ENCODE measurements around the gene RNF149.
"Not testable (repeated sequence)": the region's sequence is repeated elsewhere in the genome, so short reads cannot be mapped to it uniquely, and the experiment has no call there.

RNF149 gene, protein sequence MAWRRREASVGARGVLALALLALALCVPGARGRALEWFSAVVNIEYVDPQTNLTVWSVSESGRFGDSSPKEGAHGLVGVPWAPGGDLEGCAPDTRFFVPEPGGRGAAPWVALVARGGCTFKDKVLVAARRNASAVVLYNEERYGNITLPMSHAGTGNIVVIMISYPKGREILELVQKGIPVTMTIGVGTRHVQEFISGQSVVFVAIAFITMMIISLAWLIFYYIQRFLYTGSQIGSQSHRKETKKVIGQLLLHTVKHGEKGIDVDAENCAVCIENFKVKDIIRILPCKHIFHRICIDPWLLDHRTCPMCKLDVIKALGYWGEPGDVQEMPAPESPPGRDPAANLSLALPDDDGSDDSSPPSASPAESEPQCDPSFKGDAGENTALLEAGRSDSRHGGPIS

DNA sequence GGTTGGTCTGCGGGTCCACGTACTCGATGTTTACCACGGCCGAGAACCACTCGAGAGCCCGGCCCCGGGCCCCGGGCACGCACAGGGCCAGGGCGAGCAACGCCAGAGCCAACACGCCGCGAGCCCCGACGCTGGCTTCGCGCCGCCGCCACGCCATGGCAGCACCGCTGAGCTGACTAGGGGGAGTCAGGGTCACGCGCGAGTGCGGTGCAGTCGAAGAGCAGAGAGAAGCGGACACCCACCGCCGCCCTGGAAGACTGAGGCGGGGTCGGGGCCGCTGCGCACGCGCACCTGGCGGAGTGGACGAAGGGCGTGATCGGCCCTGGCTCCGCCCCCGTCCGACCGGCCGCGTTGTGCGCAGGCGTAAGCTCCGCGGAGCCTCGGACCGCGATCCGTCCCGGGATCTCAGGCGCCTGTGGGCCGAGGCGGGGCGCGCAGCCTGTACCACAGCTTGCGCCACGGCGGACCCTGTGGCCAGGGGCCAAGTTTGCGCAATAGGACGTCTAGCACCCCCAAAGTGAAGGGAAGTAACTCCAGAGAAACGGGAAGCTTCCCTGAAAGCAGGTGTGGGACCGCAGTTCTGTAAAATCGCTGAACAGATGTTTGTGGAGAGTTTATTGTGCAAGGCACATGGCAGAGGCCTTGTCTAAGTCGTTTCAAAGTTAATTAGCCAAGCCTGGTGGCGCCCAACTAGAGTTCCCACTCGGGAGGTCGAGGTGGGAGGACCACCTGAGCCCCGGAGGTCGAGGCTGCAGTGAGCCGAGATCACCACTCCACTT lies at the start of gene RNF149:
Gene RNF149 (minus strand): TSS at position 270 of the 779 bp plus-strand sequence. CDS start 113 bp downstream, at position 157.
- DNase-seq, result peak; percentile 36

DNA sequence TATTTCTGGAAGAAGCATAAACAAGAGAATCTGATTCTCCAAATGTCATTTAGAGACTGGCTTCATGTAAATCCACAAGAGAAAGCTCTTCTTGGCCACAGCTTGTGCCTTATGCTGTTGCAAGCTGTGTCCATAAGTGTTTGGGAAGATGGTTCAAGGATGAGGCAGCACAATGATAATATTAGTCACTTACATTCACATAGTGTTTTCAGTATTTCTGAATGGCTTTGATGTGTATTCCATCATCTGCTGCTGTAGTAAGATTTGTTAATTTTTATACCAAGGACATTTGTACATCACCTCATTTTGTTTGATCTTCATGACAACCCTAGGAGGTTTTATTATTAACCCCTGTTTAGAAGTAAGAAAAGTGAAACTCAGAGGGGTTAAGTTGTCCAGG lies 48.9 kb upstream of the RNF149 start:
- no peak for DNase-seq

DNA sequence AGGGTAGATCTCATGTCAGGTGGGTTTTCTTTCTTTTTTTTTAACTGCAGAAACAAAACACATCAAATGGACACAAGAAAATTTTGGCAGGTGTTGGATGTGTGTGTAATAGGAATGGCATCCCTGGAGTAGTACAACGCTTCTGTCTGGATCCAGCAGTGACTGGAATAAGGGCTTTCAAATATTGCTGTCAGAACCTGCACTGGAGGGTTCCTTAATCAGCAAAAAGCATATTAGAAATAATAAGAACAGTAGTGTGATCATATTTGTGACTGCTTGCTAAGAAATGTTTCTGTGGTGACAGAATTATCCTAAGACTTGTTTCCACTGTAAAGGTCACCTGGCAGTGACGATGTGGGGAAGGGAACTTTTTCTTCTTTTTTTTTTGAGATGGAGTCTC lies 48.0 kb upstream of the RNF149 start:
- no peak for DNase-seq

GRCh38 chr2:101356055-101356454 lies 47.6 kb upstream of the RNF149 start:
- DNase-seq, result no peak

DNA sequence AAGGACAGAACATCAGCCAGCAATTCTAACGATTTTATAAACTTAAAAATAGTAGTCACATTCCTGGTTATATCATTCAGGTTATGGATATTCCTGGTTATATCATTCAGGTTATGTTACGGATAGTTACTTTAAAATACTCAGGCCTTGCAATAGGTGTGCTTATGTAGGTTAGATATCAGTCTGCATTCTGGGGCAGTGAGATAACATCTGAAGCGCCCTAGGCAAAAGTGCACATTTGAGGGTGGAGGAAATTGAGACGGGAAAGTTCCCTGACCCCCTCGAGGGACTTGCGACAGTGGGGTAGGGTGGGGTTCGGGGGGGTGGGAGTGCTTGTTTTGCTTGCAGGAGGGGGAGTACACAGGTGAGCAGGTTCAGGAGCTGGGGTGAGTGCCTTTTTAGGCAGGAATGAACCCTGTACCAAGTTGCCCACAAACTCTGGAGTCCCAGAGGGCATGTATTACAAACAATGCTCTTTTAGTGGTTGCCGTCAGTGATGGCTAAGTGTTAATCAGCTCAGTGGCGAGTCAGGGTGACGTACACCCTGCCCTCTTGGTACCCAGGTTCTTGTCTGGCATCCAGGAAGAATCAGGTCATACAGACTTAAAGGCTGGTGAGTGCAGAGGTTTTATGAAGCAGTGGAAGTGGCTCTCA lies 47.0 kb upstream of the RNF149 start:
- DNase-seq, result no peak

- DNase-seq, result no peak
These were observed 46.2 kb upstream of the RNF149 start for GRCh38 chr2:101354420-101355311.

GRCh38 chr2:101352631-101353030 lies 44.1 kb upstream of the RNF149 start:
- DNase-seq, result not testable (repeated sequence)

DNA sequence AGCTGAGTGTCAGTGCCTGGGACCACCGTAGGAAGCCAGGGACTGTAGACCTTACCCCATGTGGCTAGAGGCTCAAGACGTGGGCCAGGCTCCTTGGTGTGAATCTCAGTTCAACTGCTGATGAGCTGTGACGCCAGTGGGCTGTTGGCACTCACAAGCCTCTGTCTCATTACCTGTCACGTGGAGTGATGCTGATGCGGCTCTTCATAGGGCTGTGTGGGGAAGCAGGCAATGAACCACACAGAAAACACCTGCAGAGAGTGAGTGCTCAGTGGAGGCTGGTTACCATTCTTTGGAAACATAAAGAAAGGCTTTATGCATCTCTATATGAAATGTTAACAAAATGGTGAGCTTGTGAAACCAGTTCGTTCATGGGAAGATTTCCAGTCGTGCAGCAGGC lies 42.7 kb upstream of the RNF149 start:
- no peak for DNase-seq

DNA sequence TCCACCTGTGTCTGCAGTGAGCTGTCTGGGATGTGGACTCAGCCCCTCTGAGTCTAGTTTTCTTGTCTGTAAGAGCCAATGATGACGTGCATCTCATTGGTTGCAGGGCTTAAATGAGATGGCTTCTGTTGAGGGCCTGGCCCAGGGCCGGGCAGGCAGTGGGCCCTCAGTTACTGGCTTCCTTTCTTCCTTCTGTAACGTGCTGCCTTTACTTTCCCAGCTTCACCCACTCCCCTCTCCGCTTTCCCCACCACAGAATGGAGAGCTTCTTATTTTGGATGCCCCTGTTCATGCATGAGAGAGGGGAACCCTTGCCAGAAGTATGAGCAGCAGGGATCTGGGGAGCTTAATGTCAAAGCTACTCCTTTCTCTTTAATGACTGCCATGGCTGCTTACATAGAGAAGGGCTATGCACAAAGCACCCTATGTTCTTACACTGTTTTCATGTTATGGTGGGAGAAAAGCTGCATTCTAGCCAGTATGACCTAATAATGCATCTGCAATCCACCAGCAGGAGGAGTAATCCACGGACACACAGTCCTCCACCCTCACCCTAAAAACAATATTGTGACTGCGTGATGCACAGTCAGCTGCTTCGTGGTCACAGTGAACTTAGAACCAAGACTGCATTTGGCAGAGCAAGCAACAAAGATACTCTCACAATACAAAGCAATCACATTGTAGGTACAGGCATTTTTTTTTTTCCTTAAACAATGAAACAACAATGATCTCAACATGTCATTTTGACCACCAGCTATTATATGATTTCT lies 41.6 kb upstream of the RNF149 start:
- DNase-seq, result no peak

- DNase-seq, result no peak
These were observed 40.4 kb upstream of the RNF149 start for GRCh38 chr2:101348883-101349282.

DNA sequence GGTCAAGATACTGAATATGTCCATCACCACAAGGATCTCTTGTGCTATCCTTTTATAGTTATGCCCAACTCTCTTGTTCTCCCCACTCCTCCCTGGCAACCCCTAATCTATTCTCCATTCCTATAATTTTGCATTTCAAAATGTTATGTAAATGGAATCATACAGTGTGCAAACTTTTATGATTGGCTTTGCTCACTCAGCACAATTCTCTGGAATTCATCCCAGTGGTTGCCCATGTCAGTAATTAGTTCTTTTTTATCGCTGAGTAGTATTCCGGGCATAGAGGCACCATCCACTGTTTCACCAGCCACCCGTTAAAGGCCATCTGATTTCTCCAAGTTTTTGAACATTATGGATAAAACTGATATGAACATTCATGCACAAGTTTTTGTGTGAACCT lies 38.4 kb upstream of the RNF149 start:
- DNase-seq, result no peak

- DNase-seq, result no peak
These were observed 35.6 kb upstream of the RNF149 start for GRCh38 chr2:101344137-101344536.

DNA sequence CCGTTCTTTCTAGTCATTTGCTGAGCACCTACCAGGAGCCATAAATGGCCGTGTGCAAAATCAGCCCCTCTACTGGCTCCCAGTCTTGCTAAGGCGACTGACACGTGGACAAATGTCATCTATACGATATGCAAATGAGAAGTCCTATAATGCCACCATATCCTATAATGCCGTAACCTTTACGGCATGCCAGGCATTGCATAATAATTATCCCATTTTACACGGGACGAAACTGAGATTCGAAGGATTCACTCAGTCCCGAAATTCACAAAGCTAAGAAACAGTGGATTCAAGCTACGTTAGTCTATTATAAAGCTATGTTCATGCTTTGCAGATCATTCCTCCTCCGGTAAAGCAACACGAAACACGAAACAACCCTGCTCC lies 34.1 kb upstream of the RNF149 start:
- no peak for DNase-seq

DNA sequence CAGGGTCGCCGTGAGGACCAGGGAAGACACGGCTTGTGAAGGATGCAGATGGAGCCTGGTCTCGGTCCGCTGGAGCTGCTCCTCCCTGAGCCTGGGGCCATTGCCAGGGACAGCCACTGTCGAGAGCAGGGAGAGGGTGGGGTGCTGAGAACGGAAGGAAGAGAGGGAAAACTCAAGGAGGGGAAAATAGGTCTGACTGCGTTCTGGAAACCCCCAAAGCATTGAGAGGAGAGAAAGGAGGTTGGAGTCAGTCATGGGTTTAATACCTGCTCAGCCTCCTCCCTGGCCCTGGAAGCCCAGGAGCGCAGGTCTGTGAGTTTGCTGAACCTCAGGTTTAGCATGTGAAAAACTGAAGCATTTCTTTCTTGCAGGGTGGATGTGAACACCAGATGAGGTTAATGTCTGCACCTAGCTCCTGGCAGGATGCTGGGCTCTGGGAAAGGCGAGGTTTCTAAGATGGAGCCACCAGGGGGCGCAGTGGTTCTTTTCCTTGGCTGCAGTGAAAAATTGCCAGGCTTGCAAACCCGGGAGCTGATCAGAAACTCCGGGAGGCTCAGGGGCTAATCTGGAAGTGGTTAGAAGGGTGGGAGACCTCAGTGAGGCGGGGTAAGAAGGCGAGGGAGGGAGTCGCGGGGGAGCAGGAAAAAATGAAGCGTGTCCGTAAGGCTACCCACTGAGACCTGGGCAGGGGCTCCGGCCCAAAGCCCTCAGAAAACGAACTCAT lies 33.6 kb upstream of the RNF149 start:
- peak; percentile 38 for DNase-seq

GRCh38 chr2:101341421-101341820 lies 32.9 kb upstream of the RNF149 start:
- DNase-seq, result no peak

DNA sequence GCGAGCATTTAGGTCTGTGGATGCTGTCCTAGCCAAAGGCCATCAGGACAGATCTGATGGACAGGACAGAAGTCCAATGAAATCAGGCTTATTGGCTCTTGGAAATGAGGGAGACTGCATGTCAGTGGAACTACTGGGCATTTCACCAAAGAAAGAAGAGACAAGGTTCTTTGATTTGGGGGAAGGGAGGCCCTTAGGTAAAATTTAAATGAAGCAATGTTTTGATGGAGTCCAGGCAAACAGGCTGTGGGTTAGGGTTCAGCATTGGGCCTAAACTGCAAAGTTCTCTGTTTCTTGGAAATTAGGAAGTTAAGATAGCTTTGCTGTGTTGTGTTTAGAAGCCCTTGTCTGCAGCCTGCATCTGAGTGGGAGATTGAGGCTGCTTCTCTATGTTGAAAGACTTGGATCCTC lies 31.6 kb upstream of the RNF149 start:
- no peak for DNase-seq

- no peak for DNase-seq
These were observed 30.9 kb upstream of the RNF149 start for GRCh38 chr2:101339266-101339880.

- no peak for DNase-seq
These were observed 29.4 kb upstream of the RNF149 start for GRCh38 chr2:101337877-101338276.

DNA sequence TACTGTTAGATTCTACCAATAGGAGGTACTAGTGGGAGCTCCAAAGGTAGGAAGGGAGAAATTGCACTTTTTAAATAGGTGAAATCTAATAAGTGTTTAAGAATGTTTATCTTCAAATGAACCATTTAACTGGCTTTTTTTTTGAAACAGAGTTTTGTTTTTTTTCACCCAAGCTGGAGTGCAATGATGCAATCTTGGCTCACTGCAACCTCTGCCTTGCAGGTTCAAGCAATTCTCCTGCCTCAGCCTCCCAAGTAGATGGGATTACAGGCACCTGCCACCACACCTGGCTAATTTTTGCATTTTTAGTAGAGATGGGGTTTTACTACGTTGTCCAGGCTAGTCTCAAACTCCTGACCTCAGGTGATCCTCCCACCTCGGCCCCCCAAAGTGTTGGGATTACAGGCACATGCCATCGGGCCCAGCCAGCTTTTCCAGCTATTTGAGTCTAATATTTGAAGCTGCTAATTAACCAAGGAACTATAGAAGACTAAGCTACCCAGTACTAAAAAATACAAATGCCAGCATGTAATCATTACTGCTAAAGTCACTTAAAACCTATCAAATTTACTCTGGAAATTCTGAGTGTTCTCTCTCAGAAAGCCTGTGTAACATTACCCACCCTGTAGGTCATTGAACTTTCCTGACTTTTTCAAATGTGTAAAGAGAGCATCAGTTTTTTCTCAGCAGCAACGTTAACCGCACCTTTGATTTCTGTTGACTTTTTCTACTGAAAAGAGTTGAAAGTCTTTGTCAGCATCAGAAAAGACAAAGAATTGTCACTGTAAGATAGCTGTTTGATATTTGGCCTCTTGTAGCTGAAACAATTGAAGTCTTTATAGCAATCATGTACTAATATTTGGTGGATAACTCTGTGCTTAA lies 24.6 kb upstream of the RNF149 start:
- no peak for DNase-seq

GRCh38 chr2:101331202-101331601 lies 22.7 kb upstream of the RNF149 start:
- DNase-seq, result no peak
